ENCODE measurements around the gene LCMT2. TPM values are rescaled to one million over a fixed set of nuclear protein-coding genes. Genes with fewer than 3 reads are reported as not detected.

The LCMT2 gene
- total RNA-seq = 7.4 and 8.7 TPM in 2 replicates

DNA sequence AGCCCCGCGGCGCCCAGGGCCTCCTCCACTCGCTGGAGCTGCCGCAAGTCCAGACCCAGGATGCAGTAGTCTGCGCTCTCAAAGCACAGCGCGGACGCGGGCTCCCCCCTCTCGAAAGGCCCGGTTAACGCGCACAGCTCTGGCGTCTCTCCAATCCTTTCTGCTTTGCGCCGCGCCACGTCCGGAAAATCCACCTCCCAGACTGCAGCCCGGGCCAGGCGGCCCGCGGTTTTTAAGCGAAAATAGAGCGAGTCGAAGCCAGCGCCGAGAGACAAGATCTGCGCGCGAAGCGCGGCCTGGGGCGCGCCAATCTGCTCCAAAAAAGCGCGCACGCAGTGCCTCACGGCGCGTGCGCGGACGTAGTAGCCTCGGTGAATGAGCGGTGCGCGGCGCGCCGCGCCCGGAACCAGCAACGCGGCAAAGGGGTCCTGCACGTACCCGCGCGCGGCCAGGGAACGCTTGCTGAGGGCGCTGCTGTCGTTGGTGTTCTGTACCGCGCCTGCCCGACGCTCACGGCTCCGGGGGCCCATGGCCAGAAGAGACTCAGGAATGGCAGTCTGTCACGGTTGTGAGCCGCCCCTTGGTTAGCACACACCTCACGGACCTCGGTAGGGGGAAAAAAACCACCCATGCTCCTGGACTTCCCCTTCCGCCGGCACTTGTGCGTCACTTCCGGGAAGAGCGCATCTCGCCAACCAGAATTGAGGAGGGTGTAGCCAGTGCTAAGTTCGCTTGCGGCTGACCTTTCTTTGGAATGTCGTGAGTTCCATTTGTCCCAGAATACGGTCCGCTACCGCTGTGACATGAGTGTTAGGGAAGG is at the start of gene LCMT2:
LCMT2 (minus strand) TSS at position 614 of the 820 bp plus-strand sequence; CDS start at position 530, 84 bp downstream.

DNA sequence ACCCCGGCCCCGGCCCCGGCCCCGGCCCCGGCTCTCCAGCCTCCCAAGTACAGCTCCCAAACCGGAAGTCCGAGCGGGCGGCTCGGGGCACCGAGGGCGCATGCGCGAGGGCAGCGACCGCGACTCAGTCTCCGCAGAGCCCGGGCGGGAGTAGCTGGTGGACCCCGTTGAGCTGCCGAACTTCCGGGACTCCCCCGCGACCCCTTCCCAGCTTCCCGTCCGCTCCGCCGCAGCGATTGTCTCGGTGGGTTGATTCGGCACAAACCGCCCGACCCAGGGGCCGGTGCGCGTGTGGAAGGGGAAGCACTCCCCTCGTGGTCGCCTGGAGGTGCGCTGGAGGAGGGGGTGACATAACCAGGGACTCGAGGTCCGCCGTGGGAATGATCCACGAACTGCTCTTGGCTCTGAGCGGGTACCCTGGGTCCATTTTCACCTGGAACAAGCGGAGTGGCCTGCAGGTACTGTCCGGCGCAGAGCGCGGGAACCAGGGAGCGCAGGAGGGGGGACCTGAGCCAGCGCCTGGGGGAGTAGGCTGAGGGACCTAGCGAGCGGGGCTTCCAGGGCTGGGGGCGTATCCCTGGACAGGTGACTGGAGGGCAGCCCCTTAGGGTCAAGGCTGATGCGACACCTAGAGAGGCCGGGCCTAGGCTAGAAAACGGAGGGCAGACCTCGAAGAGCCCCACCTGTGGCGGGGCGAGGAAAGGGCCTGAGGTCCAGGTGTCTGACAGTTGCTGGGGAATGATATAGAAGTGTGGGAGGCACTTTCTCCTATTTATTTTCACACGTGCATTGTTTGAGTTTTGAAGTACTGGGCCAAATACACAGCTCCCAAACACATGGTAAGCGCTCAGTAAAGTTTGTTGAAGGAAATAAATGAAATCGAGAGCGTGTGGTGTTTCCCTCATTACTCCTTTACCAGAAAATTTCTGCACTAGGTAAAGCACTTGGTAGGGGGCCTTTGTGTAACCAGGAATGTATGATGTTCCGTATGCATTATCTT is 40.9 kb upstream of the LCMT2 start, which contains the start of the genes TUBGCP4 and ZSCAN29:
TUBGCP4 (plus strand) TSS at position 127 of the 1,000 bp plus-strand sequence; CDS start at position 381, 254 bp downstream.
ZSCAN29 (minus strand) TSS at position 69 of the 1,000 bp plus-strand sequence. CDS start 1,130 bp downstream, outside the sequence.

DNA sequence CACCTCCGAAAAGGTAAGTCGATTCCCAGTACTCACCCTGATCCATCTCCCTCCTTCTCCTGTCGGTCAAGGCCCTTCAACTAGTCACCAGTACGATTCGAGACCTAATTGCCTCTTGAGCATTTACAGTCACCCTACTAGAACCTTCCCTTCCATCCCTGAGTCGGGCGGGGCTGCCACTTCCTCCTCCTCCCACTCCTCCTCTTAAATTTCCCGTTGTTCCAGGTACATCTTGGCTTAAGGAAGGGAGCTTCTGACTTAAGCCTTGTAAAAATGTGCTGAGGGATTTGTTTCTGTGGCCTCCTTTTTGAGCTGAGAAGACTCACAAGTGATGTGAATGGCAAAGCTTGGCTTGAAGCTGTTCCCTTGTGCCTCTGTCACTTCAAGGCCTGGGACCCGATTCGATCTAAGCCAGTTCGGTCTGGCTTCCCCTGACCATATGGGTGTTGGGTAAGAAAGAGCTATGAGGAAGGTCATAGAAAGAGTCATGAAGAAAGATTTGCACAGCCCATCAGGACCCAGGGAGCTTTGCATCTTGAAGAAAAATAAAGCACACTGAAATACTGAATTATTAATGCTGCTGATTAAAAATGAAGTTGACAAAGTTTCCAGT is 28.1 kb downstream of the LCMT2 start, which contains the start of gene TGM7:
TGM7 (minus strand) TSS at position 51 of the 613 bp plus-strand sequence.

Other genes with a start within 250 kb of the LCMT2 start
- 28.9 and 45.1 TPM in 2 replicates for gene UBR1, start 224.5 kb downstream of the LCMT2 start, total RNA-seq
- 13.1 and 20.9 TPM in 2 replicates for gene TMEM62, start 197.0 kb downstream of the LCMT2 start, total RNA-seq
- 77.4 and 124 TPM in 2 replicates for gene CCNDBP1, start 145.2 kb downstream of the LCMT2 start, total RNA-seq
- gene EPB42, start 109.6 kb downstream of the LCMT2 start, total RNA-seq = not detected in 2 replicates
- gene TGM5, start 63.6 kb downstream of the LCMT2 start, total RNA-seq = not detected in 2 replicates
- gene TGM7, start 28.3 kb downstream of the LCMT2 start, total RNA-seq = not detected in 2 replicates
- 26.2 and 36.4 TPM in 2 replicates for gene ZSCAN29, start 40.5 kb upstream of the LCMT2 start, total RNA-seq
- 10.9 and 14.7 TPM in 2 replicates for gene TUBGCP4, start 40.5 kb upstream of the LCMT2 start, total RNA-seq
- gene TP53BP1, start 162.6 kb upstream of the LCMT2 start, total RNA-seq = 97.1 and 101 TPM in 2 replicates
- gene MAP1A, start 187.0 kb upstream of the LCMT2 start, total RNA-seq = 150 and 180 TPM in 2 replicates